Neural cell (in vitro differentiated cells): ENCODE measurements around the gene SWT1. TPM values are rescaled to one million over a fixed set of nuclear protein-coding genes. Genes with fewer than 3 reads are reported as not detected.

Experiments used
- H2AFZ ChIP-seq: fragments of 200-600, 300-800 bp; sonication (generic), shearing (Covaris generic); 2 replicates; pipeline ENCODE4 v1.6.0; 2014; ENCODE audit warnings: low read depth, mild to moderate bottlenecking, antibody characterized with exemption, low read length, moderate library complexity
- H3F3A ChIP-seq: fragments of 200-600 bp; shearing (Covaris generic); 2 replicates; pipeline ENCODE4 v1.6.1; 2016; ENCODE audit warnings: mild to moderate bottlenecking, moderate library complexity, mixed read lengths, antibody characterized with exemption, low read length; ENCODE audit not compliant: insufficient read depth, poor library complexity, severe bottlenecking
- H3K27ac ChIP-seq: fragments of 200-600, 300-800 bp; sonication (generic), shearing (Covaris generic); 2 replicates; pipeline ENCODE4 v1.5.1; 2014; ENCODE audit warnings: mild to moderate bottlenecking, low read length, moderate library complexity
- H3K27me3 ChIP-seq: fragments of 300-800, 200-600 bp; sonication (generic), shearing (Covaris generic); 2 replicates; pipeline ENCODE4 v1.6.0; 2014; ENCODE audit warnings: mild to moderate bottlenecking, low read depth, low read length, moderate library complexity; ENCODE audit not compliant: insufficient read depth
- H3K36me3 ChIP-seq: fragments of 300-800, 200-600 bp; sonication (generic), shearing (Covaris generic); 2 replicates; pipeline ENCODE4 v1.5.1; 2014; ENCODE audit warnings: mild to moderate bottlenecking, antibody characterized with exemption, low read length, moderate library complexity; ENCODE audit not compliant: insufficient read depth
- H3K4me2 ChIP-seq: fragments of 300-800, 200-600 bp; sonication (generic), shearing (Covaris generic); 2 replicates; pipeline ENCODE4 v1.6.0; 2014; ENCODE audit warnings: mild to moderate bottlenecking, low read length
- H3K4me3 ChIP-seq: fragments of 300-800, 200-600 bp; sonication (generic), shearing (Covaris generic); 2 replicates; pipeline ENCODE4 v1.5.1; 2014; ENCODE audit warnings: mild to moderate bottlenecking, low read length, moderate library complexity
- H3K79me2 ChIP-seq: fragments of 200-600 bp; shearing (Covaris generic); replicated peaks from 2 replicates; pipeline ENCODE4 v1.6.0; 2014; ENCODE audit warnings: mild to moderate bottlenecking, low read length, moderate library complexity; ENCODE audit not compliant: insufficient read depth
- H3K9ac ChIP-seq: fragments of 300-800, 200-600 bp; sonication (generic), shearing (Covaris generic); 2 replicates; pipeline ENCODE4 v1.6.1; 2016; ENCODE audit warnings: mild to moderate bottlenecking, low read length, mixed read lengths
- H3K9me2 ChIP-seq: fragments of 200-600 bp; shearing (Covaris generic); 2 replicates; pipeline ENCODE4 v1.6.1; 2016; ENCODE audit warnings: mild to moderate bottlenecking, low read length, mixed read lengths; ENCODE audit not compliant: insufficient read depth
- H3K9me3 ChIP-seq: fragments of 200-600, 300-800 bp; sonication (generic), shearing (Covaris generic); 2 replicates; pipeline ENCODE4 v1.6.1; 2016; ENCODE audit warnings: mild to moderate bottlenecking, mixed run types, low read length, moderate library complexity, mixed read lengths
- H4K20me1 ChIP-seq: fragments of 200-600 bp; shearing (Covaris generic); 2 replicates; pipeline ENCODE4 v1.6.1; 2016; ENCODE audit warnings: mild to moderate bottlenecking, mixed run types; ENCODE audit not compliant: insufficient read depth
- EP300 ChIP-seq: fragments of 450-650 bp; conservative IDR thresholded peaks from 2 replicates; pipeline ENCODE4 v1.6.1; 2014; ENCODE audit warnings: antibody characterized with exemption, mild to moderate bottlenecking, moderate library complexity; ENCODE audit not compliant: poor library complexity, severe bottlenecking
- EZH2 ChIP-seq: fragments of 200-600, 300-800 bp; shearing (Covaris generic), sonication (generic); IDR thresholded peaks from 2 replicates; pipeline ENCODE4 v1.6.1; 2014; ENCODE audit warnings: antibody characterized with exemption, low read length, borderline replicate concordance, mild to moderate bottlenecking; ENCODE audit not compliant: insufficient read depth, poor library complexity, severe bottlenecking
- POLR2AphosphoS5 ChIP-seq: IDR thresholded peaks from 2 replicates; pipeline ENCODE4 v1.6.1; 2012
- RAD21 ChIP-seq: fragments of 450-650 bp; conservative IDR thresholded peaks from 2 replicates; pipeline ENCODE4 v1.6.1; 2014; ENCODE audit warnings: antibody characterized with exemption, mild to moderate bottlenecking, moderate library complexity
- SMC3 ChIP-seq: fragments of 450-650 bp; conservative IDR thresholded peaks from 2 replicates; pipeline ENCODE4 v1.6.1; 2014; ENCODE audit warnings: antibody characterized with exemption, mild to moderate bottlenecking, moderate library complexity; ENCODE audit not compliant: poor library complexity
- TAF1 ChIP-seq: IDR thresholded peaks from 2 replicates; pipeline ENCODE4 v1.6.1; 2012; ENCODE audit warnings: low read depth
- polyA plus RNA-seq: library from polyadenylated mRNA; depleted of rRNA; stranded (reverse); fragments of >200 nt; gene quantifications from 2 replicates; pipeline ENCODE4 v1.2.3, GENCODE V29; 2014
- TF ChIP-seq, protein P1 (sequence below): fragments of 450-650 bp; IDR thresholded peaks from 2 replicates; pipeline ENCODE4 v1.5.1; 2014; ENCODE audit warnings: antibody characterized with exemption, mild to moderate bottlenecking, moderate library complexity; ENCODE audit not compliant: poor library complexity, severe bottlenecking
- TF ChIP-seq, protein P2 (sequence below): IDR thresholded peaks from 2 replicates; pipeline ENCODE4 v1.6.1; 2012; ENCODE audit warnings: borderline replicate concordance

Gene SWT1
- polyA plus RNA-seq, 1 donor from 2014 or later, result 9.3 TPM

DNA sequence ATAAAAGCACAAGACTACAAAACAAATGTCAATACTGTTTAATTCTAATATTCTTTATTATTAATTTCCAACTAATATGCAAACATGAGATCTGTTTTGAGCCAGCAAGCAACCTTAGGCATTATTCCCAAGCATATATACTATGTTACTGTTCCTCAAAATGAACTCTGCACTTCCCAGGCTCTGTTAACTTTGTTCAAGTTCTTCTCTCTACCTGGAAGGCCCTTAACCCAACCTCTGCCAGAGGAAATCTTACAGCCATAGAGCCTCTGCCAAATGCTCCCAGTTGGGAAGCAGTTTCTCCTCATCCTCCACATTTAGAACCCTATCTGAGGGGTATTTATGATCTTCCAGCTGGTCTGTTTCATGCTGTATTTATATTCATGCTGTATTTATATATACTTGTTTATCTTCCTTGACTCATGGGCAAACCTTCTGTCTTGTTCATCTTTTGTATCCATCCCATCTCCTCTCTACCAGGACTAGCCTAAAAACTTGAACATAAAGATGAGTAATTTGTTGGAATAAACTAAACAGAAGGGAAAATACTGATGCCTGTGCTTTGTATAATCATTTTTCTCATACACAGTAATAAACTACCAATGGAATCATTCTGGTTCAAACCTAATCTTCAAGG, 154.7 kb downstream of the SWT1 start:
- Histone ChIP-seq H2AFZ (no peak overlapping the region), H3K9me3 (no peaks in the 10 kb centered on the region), H3K27me3 (no peaks in the 10 kb centered on the region), H3K9me2 (no peaks in the 10 kb centered on the region), H3K4me3 (peak overlapping the region; percentile 75), H3K27ac (no peak overlapping the region), H3F3A (no peaks in the 10 kb centered on the region), H3K4me2 (peak overlapping the region; percentile 54), H3K79me2 (peaks cover 72% of the 10 kb centered on the region), H3K9ac (no peak overlapping the region), H3K36me3 (peaks cover 10% of the 10 kb centered on the region), H4K20me1 (peaks cover 21% of the 10 kb centered on the region)
- TF ChIP-seq, protein P1, sequence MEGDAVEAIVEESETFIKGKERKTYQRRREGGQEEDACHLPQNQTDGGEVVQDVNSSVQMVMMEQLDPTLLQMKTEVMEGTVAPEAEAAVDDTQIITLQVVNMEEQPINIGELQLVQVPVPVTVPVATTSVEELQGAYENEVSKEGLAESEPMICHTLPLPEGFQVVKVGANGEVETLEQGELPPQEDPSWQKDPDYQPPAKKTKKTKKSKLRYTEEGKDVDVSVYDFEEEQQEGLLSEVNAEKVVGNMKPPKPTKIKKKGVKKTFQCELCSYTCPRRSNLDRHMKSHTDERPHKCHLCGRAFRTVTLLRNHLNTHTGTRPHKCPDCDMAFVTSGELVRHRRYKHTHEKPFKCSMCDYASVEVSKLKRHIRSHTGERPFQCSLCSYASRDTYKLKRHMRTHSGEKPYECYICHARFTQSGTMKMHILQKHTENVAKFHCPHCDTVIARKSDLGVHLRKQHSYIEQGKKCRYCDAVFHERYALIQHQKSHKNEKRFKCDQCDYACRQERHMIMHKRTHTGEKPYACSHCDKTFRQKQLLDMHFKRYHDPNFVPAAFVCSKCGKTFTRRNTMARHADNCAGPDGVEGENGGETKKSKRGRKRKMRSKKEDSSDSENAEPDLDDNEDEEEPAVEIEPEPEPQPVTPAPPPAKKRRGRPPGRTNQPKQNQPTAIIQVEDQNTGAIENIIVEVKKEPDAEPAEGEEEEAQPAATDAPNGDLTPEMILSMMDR, result no peak
- TF ChIP-seq SMC3 (no peak), TAF1 (no peak)

DNA sequence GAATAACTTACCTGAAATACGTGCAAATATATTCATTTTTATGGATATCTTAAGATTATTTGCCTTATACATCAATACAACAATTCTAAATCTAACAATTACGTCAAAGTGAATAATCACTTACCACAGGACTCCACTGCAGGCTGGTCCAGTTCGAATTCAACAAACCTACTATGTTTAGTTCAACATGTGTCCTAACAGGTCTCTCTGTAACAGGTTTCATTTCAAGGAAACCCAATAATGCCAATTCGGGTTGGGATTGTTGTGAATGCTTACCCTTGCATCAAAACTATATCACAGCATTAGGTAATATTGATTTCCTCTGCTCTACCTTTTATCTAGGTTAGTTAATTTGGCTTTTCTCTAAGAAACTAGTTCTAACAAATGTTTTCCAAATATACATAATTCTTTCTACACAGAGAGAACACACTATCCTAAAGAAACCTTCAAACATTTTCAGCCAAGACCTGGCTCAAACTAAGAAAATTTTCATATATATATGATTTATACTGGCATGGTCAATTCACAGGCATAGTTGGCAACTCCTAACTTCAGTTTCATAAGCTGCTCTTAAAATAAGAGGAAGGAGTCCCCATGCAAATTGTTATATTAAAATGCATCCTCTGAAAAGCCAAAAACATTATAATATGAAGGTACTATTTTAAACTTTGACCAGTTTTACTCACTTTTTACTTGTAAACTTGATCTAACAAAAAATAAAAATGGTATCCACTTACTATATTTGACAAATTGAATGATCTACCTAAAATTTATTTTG, 155.6 kb downstream of the SWT1 start:
- Histone ChIP-seq H2AFZ (no peak overlapping the region), H3K27me3 (no peaks in the 10 kb centered on the region), H3K9me3 (no peaks in the 10 kb centered on the region), H3K36me3 (peaks cover 7% of the 10 kb centered on the region), H3K4me3 (peak overlapping the region; percentile 75), H3K79me2 (peaks cover 72% of the 10 kb centered on the region), H3K27ac (no peak overlapping the region), H3K4me2 (peak overlapping the region; percentile 93), H4K20me1 (peaks cover 21% of the 10 kb centered on the region), H3F3A (no peaks in the 10 kb centered on the region), H3K9me2 (no peaks in the 10 kb centered on the region), H3K9ac (no peak overlapping the region)
- TF ChIP-seq POLR2AphosphoS5 (no peak), TAF1 (no peak), SMC3 (no peak), EZH2 (no peak), RAD21 (no peak), EP300 (no peak)
- TF ChIP-seq, protein P1, result no peak
- TF ChIP-seq, protein P2, sequence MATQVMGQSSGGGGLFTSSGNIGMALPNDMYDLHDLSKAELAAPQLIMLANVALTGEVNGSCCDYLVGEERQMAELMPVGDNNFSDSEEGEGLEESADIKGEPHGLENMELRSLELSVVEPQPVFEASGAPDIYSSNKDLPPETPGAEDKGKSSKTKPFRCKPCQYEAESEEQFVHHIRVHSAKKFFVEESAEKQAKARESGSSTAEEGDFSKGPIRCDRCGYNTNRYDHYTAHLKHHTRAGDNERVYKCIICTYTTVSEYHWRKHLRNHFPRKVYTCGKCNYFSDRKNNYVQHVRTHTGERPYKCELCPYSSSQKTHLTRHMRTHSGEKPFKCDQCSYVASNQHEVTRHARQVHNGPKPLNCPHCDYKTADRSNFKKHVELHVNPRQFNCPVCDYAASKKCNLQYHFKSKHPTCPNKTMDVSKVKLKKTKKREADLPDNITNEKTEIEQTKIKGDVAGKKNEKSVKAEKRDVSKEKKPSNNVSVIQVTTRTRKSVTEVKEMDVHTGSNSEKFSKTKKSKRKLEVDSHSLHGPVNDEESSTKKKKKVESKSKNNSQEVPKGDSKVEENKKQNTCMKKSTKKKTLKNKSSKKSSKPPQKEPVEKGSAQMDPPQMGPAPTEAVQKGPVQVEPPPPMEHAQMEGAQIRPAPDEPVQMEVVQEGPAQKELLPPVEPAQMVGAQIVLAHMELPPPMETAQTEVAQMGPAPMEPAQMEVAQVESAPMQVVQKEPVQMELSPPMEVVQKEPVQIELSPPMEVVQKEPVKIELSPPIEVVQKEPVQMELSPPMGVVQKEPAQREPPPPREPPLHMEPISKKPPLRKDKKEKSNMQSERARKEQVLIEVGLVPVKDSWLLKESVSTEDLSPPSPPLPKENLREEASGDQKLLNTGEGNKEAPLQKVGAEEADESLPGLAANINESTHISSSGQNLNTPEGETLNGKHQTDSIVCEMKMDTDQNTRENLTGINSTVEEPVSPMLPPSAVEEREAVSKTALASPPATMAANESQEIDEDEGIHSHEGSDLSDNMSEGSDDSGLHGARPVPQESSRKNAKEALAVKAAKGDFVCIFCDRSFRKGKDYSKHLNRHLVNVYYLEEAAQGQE, result no peak
